HT1080 (cell line): Measurements from ENCODE around the gene LCN10. TPM values are rescaled to one million over a fixed set of nuclear protein-coding genes. Genes with fewer than 3 reads are reported as not detected.

ENCODE experiments used
- DNase-seq: peaks from one replicate; pipeline ENCODE4 v3.0.0-alpha.2; 2015; ENCODE audit warnings: low read depth
- small RNA-seq: library from RNA; depleted of rRNA; stranded (forward); fragments of <200 nt; gene quantifications from one replicate; pipeline ENCODE3, GENCODE V24; 2014
- total RNA-seq: library from RNA; depleted of rRNA; stranded (reverse); fragments of >200 nt; shearing (Covaris generic); gene quantifications from 2 replicates; pipeline ENCODE4 v1.2.3, GENCODE V29; 2014; rRNA removed

Gene LCN10
- total RNA-seq, 1 experiment from 2014 or later, result not detected

GRCh38 chr9:136690104-136690805 lies 52.5 kb downstream of the LCN10 start:
- no peak for DNase-seq

DNA sequence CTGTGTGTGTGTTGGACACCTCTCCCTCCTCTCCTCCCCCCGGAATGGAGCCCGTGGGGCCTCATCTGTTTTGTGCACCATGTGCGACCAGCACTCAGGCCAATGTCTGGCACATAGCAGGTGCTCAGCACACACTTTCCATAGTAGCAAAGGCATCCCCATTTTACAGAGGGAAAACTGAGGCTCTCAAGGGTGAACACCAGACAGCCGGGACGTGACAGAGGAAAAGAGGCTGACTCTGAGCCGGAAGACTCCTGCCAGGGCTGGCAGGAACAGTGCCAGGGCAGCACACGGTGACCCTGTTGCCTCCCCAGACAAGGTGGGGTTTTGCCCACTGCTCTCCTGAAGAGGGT lies 53.7 kb downstream of the LCN10 start:
- DNase-seq, result no peak

DNA sequence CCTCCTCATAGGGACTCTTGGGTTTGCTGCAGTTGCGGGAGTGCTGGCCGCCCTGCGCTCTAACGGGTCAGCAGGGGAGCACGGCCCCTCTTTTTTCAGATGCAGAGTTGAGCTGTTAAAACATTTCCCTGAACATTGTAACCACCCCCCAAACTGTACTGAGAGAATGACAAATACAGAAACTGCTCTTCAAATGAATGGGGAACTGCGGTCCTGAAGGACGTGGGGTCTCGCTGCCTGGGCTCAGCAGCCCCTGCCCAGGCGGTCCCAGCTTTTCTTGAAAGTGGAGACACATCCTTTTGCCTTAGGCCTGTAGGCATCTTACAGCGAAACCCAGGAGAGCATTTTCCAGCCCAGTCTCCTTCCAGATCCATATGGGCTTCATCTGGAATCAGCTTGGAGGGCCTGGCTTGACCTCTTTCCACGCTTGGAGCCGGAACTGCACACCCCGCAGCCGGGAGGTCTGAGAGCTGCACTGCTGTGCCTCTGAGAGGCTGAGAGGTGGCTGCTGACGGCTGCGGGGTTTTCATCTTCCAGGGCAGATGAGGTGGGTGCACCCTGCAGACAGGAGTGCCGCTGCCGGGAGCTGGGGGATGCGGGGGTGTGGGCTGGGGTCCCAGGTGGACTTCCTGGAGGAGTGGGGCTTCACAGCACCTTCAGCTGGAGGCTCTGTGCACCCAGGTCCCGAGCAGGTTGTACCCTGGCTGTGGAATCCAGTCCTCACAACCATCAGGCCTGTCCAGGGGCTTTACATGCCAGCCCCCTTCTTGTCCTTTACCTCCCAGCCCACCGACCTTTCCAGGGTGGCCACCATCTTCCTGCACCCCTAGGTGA lies 54.2 kb downstream of the LCN10 start:
- DNase-seq, result no peak

Small RNA genes lying within 50 kb of the gene (small RNA-seq; reads per million reads assigned to genes)
- gene ATP6V1G1P3, result not detected
- gene MIR6722, result not detected

Other genes with a start within 250 kb of the LCN10 start
- 11.4 and 13.7 TPM in 2 replicates for gene NOTCH1, start 196.9 kb downstream of the LCN10 start, total RNA-seq
- 31.8 and 34.6 TPM in 2 replicates for gene EGFL7, start 80.0 kb downstream of the LCN10 start, total RNA-seq
- gene AGPAT2, start 55.5 kb downstream of the LCN10 start, total RNA-seq, result 56.0 and 73.5 TPM in 2 replicates
- 2.4 and 4.5 TPM in 2 replicates for gene DIPK1B, start 30.4 kb downstream of the LCN10 start, total RNA-seq
- not detected in 2 replicates for gene LCN6, start 5.6 kb upstream of the LCN10 start, total RNA-seq
- gene LCN8, start 15.3 kb upstream of the LCN10 start, total RNA-seq, result not detected in 2 replicates
- not detected in 2 replicates for gene LCN15, start 21.6 kb upstream of the LCN10 start, total RNA-seq
- 52.5 and 71.5 TPM in 2 replicates for gene TMEM141, start 48.4 kb upstream of the LCN10 start, total RNA-seq
- gene CCDC183, start 53.4 kb upstream of the LCN10 start, total RNA-seq, result not detected in 2 replicates
- gene RABL6, start 65.0 kb upstream of the LCN10 start, total RNA-seq, result 87.9 and 90.9 TPM in 2 replicates
- gene AJM1, start 99.5 kb upstream of the LCN10 start, total RNA-seq, result 0.87 and 1.5 TPM in 2 replicates
- gene PHPT1, start 106.5 kb upstream of the LCN10 start, total RNA-seq, result 124 and 165 TPM in 2 replicates
- 5.5 and 7.4 TPM in 2 replicates for gene MAMDC4, start 109.4 kb upstream of the LCN10 start, total RNA-seq
- gene EDF1, start 123.4 kb upstream of the LCN10 start, total RNA-seq, result 301 and 357 TPM in 2 replicates
- gene TRAF2, start 143.6 kb upstream of the LCN10 start, total RNA-seq, result 16.9 and 18.5 TPM in 2 replicates
- 171 and 188 TPM in 2 replicates for gene FBXW5, start 201.8 kb upstream of the LCN10 start, total RNA-seq
- 0.47 TPM in 1 of 2 replicates, not detected in the other for gene C8G, start 202.3 kb upstream of the LCN10 start, total RNA-seq
- gene LCN12, start 209.3 kb upstream of the LCN10 start, total RNA-seq, result not detected in 2 replicates
- gene PTGDS, start 234.6 kb upstream of the LCN10 start, total RNA-seq, result not detected in 2 replicates
- not detected in 2 replicates for gene LCNL1, start 240.1 kb upstream of the LCN10 start, total RNA-seq
- 68.0 and 77.8 TPM in 2 replicates for gene PAXX, start 249.5 kb upstream of the LCN10 start, total RNA-seq